C4-2B (cell line): Measurements from ENCODE around the gene STEAP1.

Experiments used
- CTCF ChIP-seq: fragments of 450-650 bp; conservative IDR thresholded peaks from 2 replicates; pipeline ENCODE4 v1.5.1; 2017; ENCODE audit warnings: mild to moderate bottlenecking
- ZFX ChIP-seq: fragments of 450-650 bp; IDR thresholded peaks from 2 replicates; pipeline ENCODE4 v1.6.1; 2017

GRCh38 chr7:90210981-90211380 lies 56.7 kb downstream of the STEAP1 start:
- TF ChIP-seq CTCF (no peak), ZFX (no peak)
